ENCODE data around the gene WDPCP. TPM values are rescaled to one million over a fixed set of nuclear protein-coding genes. Genes with fewer than 3 reads are reported as not detected.
"Not testable (repeated sequence)": the region's sequence is repeated elsewhere in the genome, so short reads cannot be mapped to it uniquely, and the experiment has no call there.

WDPCP gene, protein sequence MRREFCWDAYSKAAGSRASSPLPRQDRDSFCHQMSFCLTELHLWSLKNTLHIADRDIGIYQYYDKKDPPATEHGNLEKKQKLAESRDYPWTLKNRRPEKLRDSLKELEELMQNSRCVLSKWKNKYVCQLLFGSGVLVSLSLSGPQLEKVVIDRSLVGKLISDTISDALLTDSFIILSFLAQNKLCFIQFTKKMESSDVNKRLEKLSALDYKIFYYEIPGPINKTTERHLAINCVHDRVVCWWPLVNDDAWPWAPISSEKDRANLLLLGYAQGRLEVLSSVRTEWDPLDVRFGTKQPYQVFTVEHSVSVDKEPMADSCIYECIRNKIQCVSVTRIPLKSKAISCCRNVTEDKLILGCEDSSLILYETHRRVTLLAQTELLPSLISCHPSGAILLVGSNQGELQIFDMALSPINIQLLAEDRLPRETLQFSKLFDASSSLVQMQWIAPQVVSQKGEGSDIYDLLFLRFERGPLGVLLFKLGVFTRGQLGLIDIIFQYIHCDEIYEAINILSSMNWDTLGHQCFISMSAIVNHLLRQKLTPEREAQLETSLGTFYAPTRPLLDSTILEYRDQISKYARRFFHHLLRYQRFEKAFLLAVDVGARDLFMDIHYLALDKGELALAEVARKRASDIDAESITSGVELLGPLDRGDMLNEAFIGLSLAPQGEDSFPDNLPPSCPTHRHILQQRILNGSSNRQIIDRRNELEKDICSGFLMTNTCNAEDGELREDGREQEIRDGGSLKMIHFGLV
- 1 to 10 TPM; 7.8 to 8.0 TPM for total RNA-seq

DNA sequence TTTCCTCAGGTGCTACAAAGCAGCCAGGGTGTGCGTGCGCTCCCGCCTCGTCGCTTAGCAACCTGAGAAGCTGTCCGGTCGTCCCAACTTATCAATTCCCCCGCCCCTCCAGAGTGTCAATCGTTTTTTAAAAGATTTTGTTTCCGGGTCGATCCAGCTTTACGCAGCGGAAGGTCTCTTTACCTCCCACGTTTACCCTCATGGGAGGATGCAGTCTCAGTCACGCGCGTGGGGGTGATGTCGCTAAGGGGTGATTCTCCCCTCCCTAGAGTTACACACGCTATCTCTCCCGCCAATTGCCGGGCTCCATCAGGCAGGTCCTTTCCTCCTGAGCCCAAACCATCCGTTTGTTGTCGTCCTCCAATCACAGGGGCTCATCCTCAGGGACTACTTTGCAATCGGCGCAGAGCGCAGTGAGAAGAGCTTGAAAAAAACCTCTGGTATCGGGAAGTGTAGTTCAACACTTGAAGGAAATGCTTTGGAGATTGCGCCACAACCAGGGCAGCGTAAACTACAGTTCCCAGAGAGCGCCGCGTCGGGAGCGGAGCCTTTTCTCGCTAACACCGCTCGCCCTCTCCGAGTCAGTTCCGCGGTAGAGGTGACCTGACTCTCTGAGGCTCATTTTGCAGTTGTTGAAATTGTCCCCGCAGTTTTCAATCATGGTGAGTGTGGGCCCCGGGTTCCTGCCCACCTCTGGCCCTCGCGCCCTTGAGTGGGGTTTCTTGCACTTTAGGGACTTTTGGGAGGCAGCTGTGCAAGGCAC lies at the start of gene WDPCP, which contains the start of gene MDH1:
WDPCP (minus strand) TSS at position 93 of the 763 bp plus-strand sequence. CDS start 206 bp downstream, outside the sequence.
MDH1 (plus strand) TSS at position 579 of the 763 bp plus-strand sequence; CDS start at position 660, 81 bp downstream.
- no peaks in the 10 kb centered on the region for H3K27me3 Mint-ChIP-seq
- H3K27ac Mint-ChIP-seq: peak within 1 kb of the TSS; percentile 96
- peak within 1 kb of the TSS; percentile 98 for H3K4me3 Mint-ChIP-seq
- DNase-seq: peak; percentile 91
- H3K9me3 Mint-ChIP-seq: no peaks in the 10 kb centered on the region
- H3K36me3 Mint-ChIP-seq: peaks cover 20% of the 10 kb centered on the region
- peaks cover 38% of the 10 kb centered on the region for H3K4me1 Mint-ChIP-seq

DNA sequence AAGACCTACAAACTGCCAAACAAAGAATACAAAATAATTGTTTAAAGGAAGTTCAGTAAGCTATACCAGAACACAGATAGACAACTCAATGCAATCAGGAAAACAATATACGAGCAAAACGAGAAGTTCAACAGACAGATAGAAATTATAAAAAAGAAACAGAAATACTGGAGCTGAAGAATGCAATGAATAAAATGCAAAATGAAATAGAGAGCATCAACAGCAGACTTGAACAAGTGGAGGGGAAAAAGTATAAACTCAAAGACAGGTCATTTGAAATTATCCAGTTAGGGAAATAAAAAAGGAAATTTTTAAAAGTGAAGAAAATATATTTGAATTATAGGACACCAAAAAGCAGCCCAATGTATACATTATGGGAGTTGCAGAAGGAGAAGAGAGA lies 44.1 kb upstream of the WDPCP start:
- no peak overlapping the region for H3K27ac Mint-ChIP-seq
- H3K9me3 Mint-ChIP-seq: peaks cover 29% of the 10 kb centered on the region
- no peaks in the 10 kb centered on the region for H3K4me1 Mint-ChIP-seq
- no peak for DNase-seq
- H3K27me3 Mint-ChIP-seq: no peaks in the 10 kb centered on the region
- no peak overlapping the region for H3K4me3 Mint-ChIP-seq
- peaks cover 9% of the 10 kb centered on the region for H3K36me3 Mint-ChIP-seq

DNA sequence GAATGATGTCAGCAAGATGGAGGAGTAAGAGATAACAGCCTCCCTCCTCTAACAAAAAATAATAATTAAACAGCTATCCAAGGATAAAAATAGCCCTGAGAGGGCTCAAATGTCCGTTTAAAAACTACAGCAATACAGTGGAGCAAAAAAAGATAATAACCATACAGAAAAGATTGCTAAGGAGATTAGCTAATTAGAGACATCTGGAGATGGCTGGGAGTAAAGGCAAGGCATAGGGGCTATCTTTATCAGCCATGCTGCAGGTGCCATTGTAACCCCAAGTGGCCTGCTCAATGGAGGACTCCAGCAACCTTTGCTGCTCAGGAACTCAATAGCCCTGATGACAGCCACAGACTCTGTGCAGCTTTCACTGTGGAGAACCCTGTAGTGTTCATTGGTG lies 43.2 kb upstream of the WDPCP start:
- Mint-ChIP-seq H3K4me3 (no peak overlapping the region), H3K4me1 (no peaks in the 10 kb centered on the region), H3K36me3 (peaks cover 8% of the 10 kb centered on the region), H3K27me3 (no peaks in the 10 kb centered on the region), H3K27ac (no peak overlapping the region), H3K9me3 (peaks cover 28% of the 10 kb centered on the region)
- no peak for DNase-seq

GRCh38 chr2:63628403-63628942 lies 40.2 kb upstream of the WDPCP start:
- peaks cover 15% of the 10 kb centered on the region for H3K9me3 Mint-ChIP-seq
- no peaks in the 10 kb centered on the region for H3K4me1 Mint-ChIP-seq
- no peaks in the 10 kb centered on the region for H3K27me3 Mint-ChIP-seq
- no peak overlapping the region for H3K4me3 Mint-ChIP-seq
- DNase-seq: no peak
- no peak overlapping the region for H3K27ac Mint-ChIP-seq
- peaks cover 6% of the 10 kb centered on the region for H3K36me3 Mint-ChIP-seq

DNA sequence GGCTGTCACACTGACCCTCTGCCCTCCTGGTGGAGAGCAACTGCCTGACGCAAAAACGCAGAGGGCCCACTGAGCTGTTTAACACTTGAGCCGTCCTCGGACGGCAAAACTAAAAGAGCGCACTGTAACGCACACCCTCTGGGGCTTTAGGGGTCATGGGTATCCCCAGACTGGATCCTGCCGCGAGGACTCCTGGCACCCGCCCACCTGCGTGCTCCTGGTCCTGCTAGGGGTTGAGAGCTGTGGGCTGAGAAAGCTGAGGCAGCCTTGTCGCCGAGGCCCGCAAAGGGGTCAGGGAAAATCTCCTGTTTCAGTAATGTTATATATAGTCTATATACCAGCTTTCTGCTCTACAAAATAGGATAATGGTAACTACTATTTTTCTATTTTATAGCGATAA lies 39.6 kb upstream of the WDPCP start:
- H3K36me3 Mint-ChIP-seq: peaks cover 6% of the 10 kb centered on the region
- no peaks in the 10 kb centered on the region for H3K27me3 Mint-ChIP-seq
- no peak overlapping the region for H3K27ac Mint-ChIP-seq
- no peaks in the 10 kb centered on the region for H3K4me1 Mint-ChIP-seq
- no peak for DNase-seq
- peaks cover 14% of the 10 kb centered on the region for H3K9me3 Mint-ChIP-seq
- H3K4me3 Mint-ChIP-seq: no peak overlapping the region

GRCh38 chr2:63623763-63624162 lies 35.5 kb upstream of the WDPCP start:
- not testable (repeated sequence) for H3K4me3 Mint-ChIP-seq, H3K9me3 Mint-ChIP-seq, DNase-seq, H3K4me1 Mint-ChIP-seq, H3K27ac Mint-ChIP-seq, H3K36me3 Mint-ChIP-seq, H3K27me3 Mint-ChIP-seq

GRCh38 chr2:63622751-63623150 lies 34.5 kb upstream of the WDPCP start:
- no peak for DNase-seq
- Mint-ChIP-seq H3K4me3 (no peak overlapping the region), H3K27me3 (no peaks in the 10 kb centered on the region), H3K4me1 (no peaks in the 10 kb centered on the region), H3K36me3 (no peaks in the 10 kb centered on the region), H3K9me3 (no peaks in the 10 kb centered on the region), H3K27ac (no peak overlapping the region)

DNA sequence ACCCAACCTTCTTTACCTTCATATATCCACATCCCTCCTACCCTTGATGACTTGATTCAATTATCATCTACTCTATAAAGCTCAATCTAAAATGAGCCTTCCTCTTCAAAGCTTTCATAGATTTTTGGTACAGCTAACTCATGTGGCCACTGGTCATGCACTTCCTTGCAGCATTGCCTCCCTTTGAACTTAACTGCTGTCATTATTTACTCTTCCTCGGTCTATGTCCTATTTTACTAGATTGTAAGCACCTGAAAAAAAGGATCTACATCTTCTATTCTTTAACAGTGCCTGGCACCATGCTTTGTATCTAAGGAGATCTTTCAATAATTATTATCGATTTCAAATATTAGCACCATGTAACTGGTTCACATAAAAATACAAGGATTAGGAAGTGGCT lies 31.1 kb upstream of the WDPCP start:
- Mint-ChIP-seq H3K4me1 (no peaks in the 10 kb centered on the region), H3K27ac (no peak overlapping the region), H3K9me3 (no peaks in the 10 kb centered on the region), H3K36me3 (no peaks in the 10 kb centered on the region), H3K4me3 (no peak overlapping the region), H3K27me3 (peaks cover 4% of the 10 kb centered on the region)
- no peak for DNase-seq

GRCh38 chr2:63617366-63617765 lies 29.1 kb upstream of the WDPCP start:
- no peak overlapping the region for H3K4me3 Mint-ChIP-seq
- no peak overlapping the region for H3K27ac Mint-ChIP-seq
- H3K9me3 Mint-ChIP-seq: no peaks in the 10 kb centered on the region
- no peak for DNase-seq
- H3K36me3 Mint-ChIP-seq: no peaks in the 10 kb centered on the region
- no peaks in the 10 kb centered on the region for H3K4me1 Mint-ChIP-seq
- H3K27me3 Mint-ChIP-seq: peaks cover 4% of the 10 kb centered on the region

DNA sequence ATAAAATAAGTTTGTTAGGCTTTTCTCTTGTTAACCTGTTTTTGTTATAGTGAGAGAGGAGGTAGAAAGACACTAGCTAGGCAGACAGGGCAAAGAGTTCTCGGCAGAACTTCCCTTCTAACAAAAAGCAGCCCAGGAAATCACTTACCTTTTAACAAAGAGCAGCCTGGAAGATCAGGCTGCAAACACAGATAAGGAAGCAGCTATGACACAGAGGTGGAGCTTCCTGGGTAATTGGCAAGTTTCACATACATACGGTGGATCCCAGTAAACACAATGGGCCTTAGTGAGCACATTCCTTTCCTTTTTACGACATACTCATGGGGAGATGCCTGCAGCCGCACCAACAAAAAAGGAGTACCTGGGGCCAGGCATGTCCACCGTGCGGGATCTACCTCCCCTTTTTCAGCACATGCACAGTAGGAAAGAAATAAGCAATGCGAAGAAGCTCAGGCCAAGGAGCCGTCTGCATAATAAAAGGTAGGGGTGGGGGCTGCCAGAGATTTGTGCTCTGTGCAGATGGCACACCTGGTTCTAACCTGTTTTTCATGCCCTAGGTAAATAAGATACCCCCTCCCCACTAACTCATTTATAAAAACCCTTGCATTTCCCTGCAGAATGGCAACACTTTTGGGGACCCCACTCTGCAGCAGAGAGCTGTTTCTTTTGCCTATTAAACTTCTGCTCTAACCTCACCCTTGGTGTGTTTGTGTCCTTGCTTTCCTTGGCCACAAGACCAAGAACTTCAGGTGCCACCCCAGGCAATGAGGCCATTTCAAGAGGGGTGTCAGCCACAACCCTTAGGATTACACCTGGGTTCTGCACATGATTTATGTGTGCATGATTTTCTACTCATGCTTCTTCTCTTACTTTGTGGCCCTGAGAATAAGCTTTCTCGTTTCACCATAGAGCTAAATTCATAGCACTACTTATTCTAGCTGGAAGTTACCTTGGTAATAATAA lies 27.0 kb upstream of the WDPCP start:
- H3K27me3 Mint-ChIP-seq: peaks cover 4% of the 10 kb centered on the region
- no peak overlapping the region for H3K4me3 Mint-ChIP-seq
- H3K9me3 Mint-ChIP-seq: no peaks in the 10 kb centered on the region
- no peak overlapping the region for H3K27ac Mint-ChIP-seq
- H3K4me1 Mint-ChIP-seq: no peaks in the 10 kb centered on the region
- no peak for DNase-seq
- no peaks in the 10 kb centered on the region for H3K36me3 Mint-ChIP-seq

GRCh38 chr2:63614448-63614968 lies 26.2 kb upstream of the WDPCP start:
- peaks cover 4% of the 10 kb centered on the region for H3K27me3 Mint-ChIP-seq
- no peak overlapping the region for H3K4me3 Mint-ChIP-seq
- H3K4me1 Mint-ChIP-seq: peaks cover 2% of the 10 kb centered on the region
- no peak for DNase-seq
- no peaks in the 10 kb centered on the region for H3K9me3 Mint-ChIP-seq
- no peak overlapping the region for H3K27ac Mint-ChIP-seq
- H3K36me3 Mint-ChIP-seq: no peaks in the 10 kb centered on the region

- H3K27me3 Mint-ChIP-seq: peaks cover 4% of the 10 kb centered on the region
- peaks cover 2% of the 10 kb centered on the region for H3K4me1 Mint-ChIP-seq
- no peak for DNase-seq
- H3K9me3 Mint-ChIP-seq: no peaks in the 10 kb centered on the region
- no peaks in the 10 kb centered on the region for H3K36me3 Mint-ChIP-seq
- H3K27ac Mint-ChIP-seq: no peak overlapping the region
- H3K4me3 Mint-ChIP-seq: no peak overlapping the region
Observed at GRCh38 chr2:63613391-63613901, 25.2 kb upstream of the WDPCP start.

- Mint-ChIP-seq H3K27me3 (peaks cover under 1% of the 10 kb centered on the region), H3K27ac (no peak overlapping the region), H3K4me1 (peaks cover 2% of the 10 kb centered on the region), H3K9me3 (no peaks in the 10 kb centered on the region), H3K4me3 (no peak overlapping the region), H3K36me3 (peaks cover 16% of the 10 kb centered on the region)
- DNase-seq: no peak
Observed at GRCh38 chr2:63610525-63610924, 22.2 kb upstream of the WDPCP start.
